Kidney epithelial cell (primary cell): ENCODE measurements around the gene PIGT. TPM values are rescaled to one million over a fixed set of nuclear protein-coding genes. Genes with fewer than 3 reads are reported as not detected.

Source experiments
- DNase-seq: peaks from one replicate; pipeline ENCODE4 v3.0.0-alpha.2; 2010; ENCODE audit warnings: low read depth
- H3K27me3 ChIP-seq: 2 replicates; pipeline ENCODE4 v1.6.0; 2011; ENCODE audit warnings: low read length; ENCODE audit not compliant: control insufficient read depth, insufficient read depth
- H3K36me3 ChIP-seq: 2 replicates; pipeline ENCODE4 v1.5.1; 2011; ENCODE audit warnings: low read length; ENCODE audit not compliant: control insufficient read depth, insufficient read depth
- H3K4me3 ChIP-seq: 2 replicates; pipeline ENCODE4 v1.5.1; 2011; ENCODE audit warnings: low read depth, mild to moderate bottlenecking, control low read depth, low read length
- CTCF ChIP-seq: IDR thresholded peaks from 2 replicates; pipeline ENCODE4 v1.5.1; 2011; ENCODE audit warnings: mild to moderate bottlenecking, moderate library complexity, low read length, control low read depth, inconsistent platforms; ENCODE audit not compliant: insufficient read depth, poor library complexity, severe bottlenecking
- total RNA-seq: library from RNA; depleted of rRNA; stranded (reverse); fragments of >200 nt; gene quantifications from 2 replicates; pipeline ENCODE4 v1.2.3, GENCODE V29; 2015

Gene PIGT
- total RNA-seq, 1 donor from 2014 or later: 69.8 TPM

GRCh38 chr20:45392733-45393132 lies 23.2 kb upstream of the PIGT start:
- H3K4me3 ChIP-seq: no peak overlapping the region

GRCh38 chr20:45394221-45395113 lies 21.5 kb upstream of the PIGT start:
- no peaks in the 10 kb centered on the region for H3K36me3 ChIP-seq
- no peak overlapping the region for H3K4me3 ChIP-seq
- DNase-seq: no peak
- H3K27me3 ChIP-seq: no peaks in the 10 kb centered on the region
- TF ChIP-seq CTCF: no peak

More at GRCh38 chr20:45392733-45393132, 23.2 kb upstream of the PIGT start:
- peak; percentile 2 for TF ChIP-seq CTCF
- DNase-seq: no peak
- no peaks in the 10 kb centered on the region for H3K27me3 ChIP-seq
- no peaks in the 10 kb centered on the region for H3K36me3 ChIP-seq

GRCh38 chr20:45395114-45395415 lies 20.9 kb upstream of the PIGT start:
- no peak for DNase-seq
- Histone ChIP-seq H3K36me3 (no peaks in the 10 kb centered on the region), H3K27me3 (no peaks in the 10 kb centered on the region), H3K4me3 (no peak overlapping the region)
- no peak for TF ChIP-seq CTCF

GRCh38 chr20:45399018-45399417 lies 16.9 kb upstream of the PIGT start:
- no peak for TF ChIP-seq CTCF
- no peak for DNase-seq
- H3K36me3 ChIP-seq: no peaks in the 10 kb centered on the region
- no peak overlapping the region for H3K4me3 ChIP-seq
- H3K27me3 ChIP-seq: no peaks in the 10 kb centered on the region

- TF ChIP-seq CTCF: no peak
- H3K36me3 ChIP-seq: no peaks in the 10 kb centered on the region
- no peaks in the 10 kb centered on the region for H3K27me3 ChIP-seq
Measured at GRCh38 chr20:45400346-45401031, 15.5 kb upstream of the PIGT start.

GRCh38 chr20:45402946-45403345 lies 13.0 kb upstream of the PIGT start:
- H3K36me3 ChIP-seq: no peaks in the 10 kb centered on the region
- no peak for TF ChIP-seq CTCF
- DNase-seq: no peak
- no peak overlapping the region for H3K4me3 ChIP-seq
- H3K27me3 ChIP-seq: no peaks in the 10 kb centered on the region

More at GRCh38 chr20:45400346-45401031, 15.5 kb upstream of the PIGT start:
- no peak for DNase-seq
- no peak overlapping the region for H3K4me3 ChIP-seq
